RWPE2 (cell line): ENCODE results near the gene FCER2.

Experiments used
- ATAC-seq: fragments of 200-7000 bp; cut with Tn5 transposase; 3 replicates; pipeline ENCODE4 v1.9.1; 2021; ENCODE audit warnings: low read depth
- DNase-seq: peaks from one replicate; pipeline ENCODE4 v3.0.0-alpha.2; 2020; ENCODE audit warnings: low spot score
- H3K27ac ChIP-seq: fragments of 450-650 bp; 2 replicates; pipeline ENCODE4 v1.5.1; 2017; ENCODE audit warnings: mild to moderate bottlenecking; ENCODE audit not compliant: poor library complexity, severe bottlenecking
- H3K27me3 ChIP-seq: fragments of 250-450 bp; sonication (Bioruptor Pico); 2 replicates; pipeline ENCODE4 v1.5.1; 2021; ENCODE audit warnings: mild to moderate bottlenecking, moderate library complexity; ENCODE audit not compliant: insufficient read depth, poor library complexity, severe bottlenecking
- H3K36me3 ChIP-seq: fragments of 250-450 bp; sonication (Bioruptor Pico); 2 replicates; pipeline ENCODE4 v1.5.1; 2020; ENCODE audit warnings: low read depth, mild to moderate bottlenecking, moderate library complexity
- H3K4me1 ChIP-seq: fragments of 250-450 bp; sonication (Bioruptor Pico); 2 replicates; pipeline ENCODE4 v1.5.1; 2021; ENCODE audit warnings: mild to moderate bottlenecking, moderate library complexity; ENCODE audit not compliant: insufficient read depth, poor library complexity, severe bottlenecking
- H3K4me3 ChIP-seq: fragments of 250-450 bp; sonication (Bioruptor Pico); 2 replicates; pipeline ENCODE4 v1.5.1; 2021; ENCODE audit warnings: mild to moderate bottlenecking, moderate library complexity; ENCODE audit not compliant: severe bottlenecking
- H3K9me3 ChIP-seq: fragments of 250-450 bp; sonication (Bioruptor Pico); 2 replicates; pipeline ENCODE4 v1.5.1; 2021; ENCODE audit warnings: mild to moderate bottlenecking, moderate library complexity; ENCODE audit not compliant: severe bottlenecking
- CTCF ChIP-seq: fragments of 450-650 bp; IDR thresholded peaks from one replicate; pipeline ENCODE4 v1.5.1; 2017; ENCODE audit warnings: mild to moderate bottlenecking, moderate library complexity; ENCODE audit not compliant: poor library complexity, severe bottlenecking

Gene FCER2

GRCh38 chr19:7652061-7652641 lies 49.8 kb downstream of the FCER2 start:
- no peaks in the 10 kb centered on the region for H3K9me3 ChIP-seq
- H3K4me1 ChIP-seq = no peaks in the 10 kb centered on the region
- peak; percentile 53; the same call in 2 of the 3 replicates for ATAC-seq
- H3K4me3 ChIP-seq = no peak overlapping the region
- H3K36me3 ChIP-seq = no peaks in the 10 kb centered on the region
- no peaks in the 10 kb centered on the region for H3K27me3 ChIP-seq
- no peak overlapping the region for H3K27ac ChIP-seq
- peak; percentile 89 for TF ChIP-seq CTCF
- no peak for DNase-seq

- H3K27ac ChIP-seq = no peak overlapping the region
- no peaks in the 10 kb centered on the region for H3K27me3 ChIP-seq
- no peaks in the 10 kb centered on the region for H3K9me3 ChIP-seq
- no peak for TF ChIP-seq CTCF
- no peaks in the 10 kb centered on the region for H3K36me3 ChIP-seq
- no peak for ATAC-seq
- H3K4me3 ChIP-seq = no peak overlapping the region
- DNase-seq = no peak
- no peaks in the 10 kb centered on the region for H3K4me1 ChIP-seq
Measured at GRCh38 chr19:7650148-7650547, 51.8 kb downstream of the FCER2 start.

- TF ChIP-seq CTCF = no peak
- ATAC-seq = no peak
- H3K36me3 ChIP-seq = no peaks in the 10 kb centered on the region
- H3K4me3 ChIP-seq = no peak overlapping the region
- no peaks in the 10 kb centered on the region for H3K27me3 ChIP-seq
- H3K27ac ChIP-seq = no peak overlapping the region
- H3K9me3 ChIP-seq = no peaks in the 10 kb centered on the region
- no peak for DNase-seq
- no peaks in the 10 kb centered on the region for H3K4me1 ChIP-seq
Measured at GRCh38 chr19:7648265-7649014, 53.5 kb downstream of the FCER2 start.

- H3K4me3 ChIP-seq = no peak overlapping the region
- no peak for TF ChIP-seq CTCF
- H3K27ac ChIP-seq = no peak overlapping the region
- DNase-seq (no peak), ATAC-seq (no peak)
- H3K27me3 ChIP-seq = no peaks in the 10 kb centered on the region
- no peaks in the 10 kb centered on the region for H3K4me1 ChIP-seq
- no peaks in the 10 kb centered on the region for H3K9me3 ChIP-seq
- no peaks in the 10 kb centered on the region for H3K36me3 ChIP-seq
Measured at GRCh38 chr19:7647156-7647555, 54.8 kb downstream of the FCER2 start.

GRCh38 chr19:7646426-7646700 lies 55.6 kb downstream of the FCER2 start:
- H3K36me3 ChIP-seq = no peaks in the 10 kb centered on the region
- DNase-seq = no peak
- no peaks in the 10 kb centered on the region for H3K27me3 ChIP-seq
- H3K4me1 ChIP-seq = no peaks in the 10 kb centered on the region
- H3K9me3 ChIP-seq = no peaks in the 10 kb centered on the region
- ATAC-seq = no peak
- no peak overlapping the region for H3K4me3 ChIP-seq
- TF ChIP-seq CTCF = no peak
- no peak overlapping the region for H3K27ac ChIP-seq
